ENCODE measurements around the gene CLIC4.

GRCh38 chr1:24771574-24771973, 26.3 kb downstream of the CLIC4 start:
- no peak for TF ChIP-seq POLR2A (IDR thresholded peaks at IDR 0.05)
- no peak for TF ChIP-seq CTCF (IDR thresholded peaks at IDR 0.05)
- TF ChIP-seq POLR2AphosphoS5 (IDR thresholded peaks at IDR 0.05), result no peak
